K562 (cell line): Measurements from ENCODE around the gene CCDC88A. TPM values are rescaled to one million over a fixed set of nuclear protein-coding genes. Genes with fewer than 3 reads are reported as not detected.
A peak's percentile ranks its signal among the peaks of the same experiment; 100 is the strongest.

Experiments used
- ATAC-seq: fragments of 200-7000 bp; cut with Tn5 transposase; 3 replicates; pipeline ENCODE4 v1.9.1; 2020; ENCODE audit warnings: moderate library complexity
- BruUV-seq: library from RNA; stranded (reverse); fragments of 400-500 nt; replicated peaks from 2 replicates; lab custom pipeline; 2021; lab: Mats Ljungman, UMichigan
- CTCF ChIA-PET: fragments of 300-600 bp; formaldehyde crosslinking; extraction: SDS; loops from one replicate; lab custom pipeline; 2021; ENCODE audit warnings: low intra/inter-chr PET ratio; lab: Yijun Ruan, JAX
- POLR2A ChIA-PET: fragments of 300-600, 350-650 bp; sonication (Branson Sonifier 250); formaldehyde crosslinking; extraction: SDS; loops from one replicate; lab custom pipeline; 2021; ENCODE audit warnings: antibody characterized with exemption, inconsistent platforms; lab: Yijun Ruan, JAX
- DNase-seq, 4 experiments: peaks; one replicate each; pipeline versions ENCODE4 v3.0.0 to v3.0.0-alpha.2; 2011 to 2018; ENCODE audit warnings: low spot score in 3 of 4, mixed read lengths in 3 of 4; ENCODE audit errors: extremely low read depth in 1 of 4
- FAIRE-seq: peaks from 2 replicates; lab custom pipeline; 2011; peaks lifted over from hg19 to GRCh38; lab: Jason Lieb, UNC
- H2AFZ ChIP-seq: 2 replicates; pipeline ENCODE4 v1.6.0; 2011; ENCODE audit warnings: low read depth, low read length, control low read depth, inconsistent platforms
- H3K27ac ChIP-seq: fragments of 200-600 bp; 3 replicates; pipeline ENCODE4 v1.8.0; 2011; ENCODE audit warnings: low read depth, mild to moderate bottlenecking, control low read depth, inconsistent platforms, low read length, moderate library complexity, mixed read lengths; ENCODE audit errors: extremely low read depth
- H3K27me3 ChIP-seq, 2 experiments: fragments of 300-600 bp in 1 of 2; 2 replicates in 1 of 2; 3 replicates in 1 of 2; pipeline versions ENCODE4 v1.6.0 to v1.8.0; 2011; ENCODE audit warnings: inconsistent platforms in 2 of 2, low read length in 2 of 2, mild to moderate bottlenecking in 1 of 2, mixed read lengths in 1 of 2, moderate library complexity in 1 of 2; ENCODE audit not compliant: control insufficient read depth in 2 of 2, insufficient read depth in 2 of 2
- H3K36me3 ChIP-seq: fragments of 300-600 bp; 3 replicates; pipeline ENCODE4 v1.8.0; 2011; ENCODE audit warnings: mild to moderate bottlenecking, low read length, inconsistent platforms; ENCODE audit not compliant: control insufficient read depth, insufficient read depth
- H3K4me1 ChIP-seq, 2 experiments: fragments of 200-600 bp in 1 of 2; replicated peaks in 1 of 2; 2 replicates in 1 of 2; 3 replicates in 1 of 2; pipeline versions ENCODE4 v1.5.1 to v1.8.0; 2011; ENCODE audit warnings: inconsistent platforms in 2 of 2, low read length in 2 of 2, mild to moderate bottlenecking in 1 of 2, mixed read lengths in 1 of 2, moderate library complexity in 1 of 2; ENCODE audit not compliant: control insufficient read depth in 2 of 2, insufficient read depth in 2 of 2
- H3K4me2 ChIP-seq: 2 replicates; pipeline ENCODE4 v1.6.1; 2011; ENCODE audit warnings: low read length, control low read depth, inconsistent platforms, mixed read lengths; ENCODE audit not compliant: insufficient read depth
- H3K4me3 ChIP-seq: fragments of 200-600 bp; sonication (generic), shearing (Covaris generic); 2 replicates; pipeline ENCODE4 v1.5.1; 2016; ENCODE audit warnings: control low read depth, inconsistent platforms
- H3K79me2 ChIP-seq: fragments of 200-600 bp; 3 replicates; pipeline ENCODE4 v1.8.0; 2011; ENCODE audit warnings: low read length, inconsistent platforms; ENCODE audit not compliant: control insufficient read depth, insufficient read depth
- H3K9ac ChIP-seq, 2 experiments: 2 replicates each; pipeline versions ENCODE4 v1.6.0 to v1.6.1; 2011; ENCODE audit warnings: low read depth in 2 of 2, low read length in 2 of 2, control low read depth in 1 of 2, inconsistent platforms in 1 of 2, mild to moderate bottlenecking in 1 of 2, mixed read lengths in 1 of 2; ENCODE audit not compliant: insufficient read depth in 1 of 2
- H3K9me1 ChIP-seq: one replicate; pipeline ENCODE4 v1.6.0; 2011; ENCODE audit warnings: inconsistent platforms, mild to moderate bottlenecking, low read length, moderate library complexity; ENCODE audit not compliant: control insufficient read depth, insufficient read depth
- H3K9me3 ChIP-seq: replicated peaks from 2 replicates; pipeline ENCODE4 v1.5.1; 2011; ENCODE audit warnings: low read depth, low read length, inconsistent platforms; ENCODE audit not compliant: control insufficient read depth, insufficient read depth
- H4K20me1 ChIP-seq: replicated peaks from 2 replicates; pipeline ENCODE4 v1.6.1; 2011; ENCODE audit warnings: low read length, inconsistent platforms, mixed read lengths; ENCODE audit not compliant: control insufficient read depth, insufficient read depth
- BRD4 ChIP-seq: fragments of 200-600 bp; sonication (generic); IDR thresholded peaks from 2 replicates; pipeline ENCODE4 v1.6.1; 2017; ENCODE audit warnings: inconsistent platforms
- CEBPB ChIP-seq: fragments of 450-650 bp; IDR thresholded peaks from 2 replicates; pipeline ENCODE4 v1.6.1; 2016; ENCODE audit warnings: missing genetic modification characterization, missing compliant biosample characterization
- CEBPG ChIP-seq, 3 experiments: fragments of 200-800 bp in 1 of 3; sonication (Bioruptor generic) in 1 of 3; sonication (generic) in 1 of 3; formaldehyde crosslinking in 1 of 3; IDR thresholded peaks in 2 of 3; conservative IDR thresholded peaks in 1 of 3; 2 replicates each; pipeline versions ENCODE4 v1.6.1 to v1.8.0; 2016 to 2022; ENCODE audit warnings: missing compliant biosample characterization in 2 of 3, missing genetic modification characterization in 2 of 3, mild to moderate bottlenecking in 1 of 3, missing genetic modification reagents in 1 of 3
- DACH1 ChIP-seq: fragments of 450-650 bp; IDR thresholded peaks from 2 replicates; pipeline ENCODE4 v1.6.1; 2018; ENCODE audit not compliant: partially characterized antibody
- MEIS2 ChIP-seq: fragments of 450-650 bp; IDR thresholded peaks from 2 replicates; pipeline ENCODE4 v1.6.1; 2014; ENCODE audit warnings: mild to moderate bottlenecking; ENCODE audit not compliant: partially characterized antibody
- ZBTB1 ChIP-seq: sonication (generic); formaldehyde crosslinking; IDR thresholded peaks from 2 replicates; pipeline ENCODE4 v1.8.1; 2023; ENCODE audit warnings: missing genetic modification reagents, low read depth, mild to moderate bottlenecking, borderline replicate concordance
- WGBS: fragments of 100-300 bp; shearing (Covaris generic); methylation state at CpG from one replicate; pipeline ENCODE4 v1.1.6; 2016; ENCODE audit warnings: low coverage, mixed read lengths; ENCODE audit not compliant: insufficient coverage; ENCODE audit errors: missing lambda C conversion rate; 5-methylcytosine and 5-hydroxymethylcytosine counted together
- in situ Hi-C: fragments of 300-500 bp; cut with MboI; formaldehyde crosslinking; loops from 4 replicates; pipeline ENCODE4 v1.15.0; 2018; ENCODE audit warnings: inconsistent platforms, mixed read lengths
- intact Hi-C: fragments of 100-400 bp; cut with micrococcal nuclease; formaldehyde crosslinking; loops from 2 replicates; pipeline ENCODE4 v1.14.2; 2022
- polyA plus RNA-seq, 8 experiments: library from polyadenylated mRNA; depleted of rRNA in 4 of 8; stranded (reverse) in 5 of 8; unstranded in 3 of 8; fragments of >200 nt; fragmentation: Nextera tagmentation in 2 of 8; fragmentation: Illumina TruSeq in 1 of 8; extraction: Ambion mirVana in 2 of 8; extraction: Trizol in 1 of 8; gene quantifications; 2 replicates each; pipeline versions ENCODE4 v1.2.1 to v1.2.3, GENCODE V29; 2011 to 2014; ENCODE audit warnings: inconsistent platforms in 1 of 8, missing spikeins in 1 of 8
- total RNA-seq, 7 experiments: library from RNA; depleted of rRNA in 6 of 7; stranded (reverse); fragments of >200 nt in 6 of 7; fragmentation: Illumina TruSeq in 2 of 7; extraction: Trizol in 2 of 7; gene quantifications; 2 replicates each; pipeline versions ENCODE4 v1.2.1 to v1.2.3, GENCODE V29; 2011 to 2021; ENCODE audit warnings: low replicate concordance in 1 of 7
- TF ChIP-seq, protein P1 (sequence below): fragments of 250-450 bp; sonication (Bioruptor Pico); IDR thresholded peaks from 2 replicates; pipeline ENCODE4 v1.8.0; 2022; ENCODE audit warnings: moderate library complexity, mild to moderate bottlenecking, inconsistent platforms
- TF ChIP-seq, protein P2 (sequence below), 2 experiments: IDR thresholded peaks in 1 of 2; conservative IDR thresholded peaks in 1 of 2; 2 replicates each; pipeline ENCODE4 v1.6.1; 2016; ENCODE audit warnings: low read depth in 2 of 2, mild to moderate bottlenecking in 1 of 2, missing compliant biosample characterization in 1 of 2, missing genetic modification characterization in 1 of 2, moderate library complexity in 1 of 2

CCDC88A gene
- total and polyA plus RNA-seq, 9 of the 15 experiments (the other 6 are each of a cell fraction or from before 2014, with no cell fraction given): 29.3 to 102 (median 55.6) TPM

DNA sequence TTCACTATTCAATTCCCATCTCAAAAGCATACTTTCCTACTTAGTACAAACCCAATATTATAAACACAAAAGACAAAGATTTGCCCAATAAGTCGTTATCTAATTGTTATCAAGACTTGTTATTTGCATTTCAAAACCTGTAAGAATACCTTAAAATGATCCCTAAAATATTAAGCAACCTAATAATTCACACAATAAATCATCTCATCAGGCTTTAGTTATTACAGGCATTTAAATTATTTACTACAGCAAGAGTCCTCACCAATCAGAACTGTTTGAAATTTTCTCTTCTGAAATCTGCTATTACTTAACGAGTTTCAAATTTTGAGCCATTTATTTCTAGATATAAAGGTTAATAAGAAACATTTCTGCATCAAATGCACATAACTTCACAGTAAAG, 1.6 kb downstream of the CCDC88A start:
- Histone ChIP-seq H3K9ac (peak overlapping the region in 1 of 2 experiments; percentile 85; a peak in 3 of 4 replicates), H3K27me3 (no peaks in the 10 kb centered on the region), H3K4me1 (peaks cover 4 to 10% of the 10 kb centered on the region in 2 experiments), H3K79me2 (peaks cover 64% of the 10 kb centered on the region), H3K27ac (peak overlapping the region; percentile 5; the same call in 2 of the 3 replicates), H3K4me3 (peak overlapping the region; percentile 91), H4K20me1 (no peaks in the 10 kb centered on the region), H3K36me3 (peaks cover 18% of the 10 kb centered on the region; the same call in 2 of the 3 replicates), H2AFZ (no peak overlapping the region), H3K9me1 (no peaks in the 10 kb centered on the region), H3K4me2 (peak overlapping the region; percentile 83), H3K9me3 (no peaks in the 10 kb centered on the region)
- ChIA-PET CTCF (no interaction called here), POLR2A (no interaction called here)
- BruUV-seq: no TSS peak
- FAIRE-seq (no peak), ATAC-seq (no peak), DNase-seq (no peak)
- in situ Hi-C loops (no loop called here), intact Hi-C loops (loop anchor here (5.0 kb wide), 7 partner anchors 51 to 371 kb away; partner anchors contain the start of genes CFAP36, CLHC1, MTIF2 and PPP4R3B)
- TF ChIP-seq DACH1 (peak; percentile 51), BRD4 (no peak), CEBPB (tag) (0 out of 2 replicates have a peak, but pooled peaks have one; percentile 30), ZBTB1 (CRISPR knock-in tag) (no peak), MEIS2 (peak; percentile 69), CEBPG (CRISPR knock-in tag; IDR thresholded peaks at IDR 0.05) (no peak), CEBPG (tag; conservative IDR thresholded peaks at IDR 0.05 in 1 of 2, IDR thresholded peaks at IDR 0.05 in 1 of 2) (0 out of 4 replicates have a peak, but pooled peaks of 1 of the 2 experiments have one; percentile 29)
- TF ChIP-seq, protein P1, sequence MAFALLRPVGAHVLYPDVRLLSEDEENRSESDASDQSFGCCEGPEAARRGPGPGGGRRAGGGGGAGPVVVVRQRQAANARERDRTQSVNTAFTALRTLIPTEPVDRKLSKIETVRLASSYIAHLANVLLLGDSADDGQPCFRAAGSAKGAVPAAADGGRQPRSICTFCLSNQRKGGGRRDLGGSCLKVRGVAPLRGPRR (CRISPR knock-in tag): no peak
- TF ChIP-seq, protein P2, sequence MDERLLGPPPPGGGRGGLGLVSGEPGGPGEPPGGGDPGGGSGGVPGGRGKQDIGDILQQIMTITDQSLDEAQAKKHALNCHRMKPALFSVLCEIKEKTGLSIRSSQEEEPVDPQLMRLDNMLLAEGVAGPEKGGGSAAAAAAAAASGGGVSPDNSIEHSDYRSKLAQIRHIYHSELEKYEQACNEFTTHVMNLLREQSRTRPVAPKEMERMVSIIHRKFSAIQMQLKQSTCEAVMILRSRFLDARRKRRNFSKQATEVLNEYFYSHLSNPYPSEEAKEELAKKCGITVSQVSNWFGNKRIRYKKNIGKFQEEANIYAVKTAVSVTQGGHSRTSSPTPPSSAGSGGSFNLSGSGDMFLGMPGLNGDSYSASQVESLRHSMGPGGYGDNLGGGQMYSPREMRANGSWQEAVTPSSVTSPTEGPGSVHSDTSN (CRISPR knock-in tag; IDR thresholded peaks at IDR 0.05; ENCODE audit: low read depth): no peak
- TF ChIP-seq, protein P2 (tag; conservative IDR thresholded peaks at IDR 0.05; ENCODE audit: low read depth): peak; percentile 83
- WGBS: 2% methylated on average over 2 of the region's 2 CpGs
